Pulmonary artery endothelial cell (primary cell): ENCODE results near the gene DTNB. TPM values are rescaled to one million over a fixed set of nuclear protein-coding genes. Genes with fewer than 3 reads are reported as not detected.

ENCODE experiments used
- DNase-seq: peaks from one replicate; pipeline ENCODE4 v3.0.0-alpha.2; 2011; ENCODE audit warnings: low read depth, low spot score
- total RNA-seq: library from RNA; depleted of rRNA; stranded (reverse); fragments of >200 nt; gene quantifications from 2 replicates; pipeline ENCODE4 v1.2.3, GENCODE V29; 2014

DTNB gene
- total RNA-seq, 1 donor from 2014 or later, result 7.3 TPM

DNA sequence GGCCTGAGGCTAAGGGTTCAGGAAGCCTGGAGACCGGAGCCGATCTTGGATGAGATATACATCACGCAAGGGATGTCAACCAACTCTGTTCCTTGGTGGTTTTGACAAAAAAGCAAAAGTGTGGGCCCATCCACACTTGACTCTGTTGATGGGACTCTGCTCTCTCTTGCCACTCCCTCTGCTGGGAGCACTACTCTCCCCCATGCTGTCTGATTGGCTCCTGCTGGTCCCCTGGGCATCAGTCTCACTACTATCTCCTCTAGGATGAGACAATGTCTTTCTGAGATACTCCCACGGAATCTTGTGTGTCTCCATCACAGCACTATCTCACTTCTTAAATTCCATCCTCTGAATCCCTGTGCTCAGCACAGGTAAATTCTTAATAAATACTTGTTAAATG, 274.8 kb downstream of the DTNB start:
- DNase-seq, result no peak

DNA sequence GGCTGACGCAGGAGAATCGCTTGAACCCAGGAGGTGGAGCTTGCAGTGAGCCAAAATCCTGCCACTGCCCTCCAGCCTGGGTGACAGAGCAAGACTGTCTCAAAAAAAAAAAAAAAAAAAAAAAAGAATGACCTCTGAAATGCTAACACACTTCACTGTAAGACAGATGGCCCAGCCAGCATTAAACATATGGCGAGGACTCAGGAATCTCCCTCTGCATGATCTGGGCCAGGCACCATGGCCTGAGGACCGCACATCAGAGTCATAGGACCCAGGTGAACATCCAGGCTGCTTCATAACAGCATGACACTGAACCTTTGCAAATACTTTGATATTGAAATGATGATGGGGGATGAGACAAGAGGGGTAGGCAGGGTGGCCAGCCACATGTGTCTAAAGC, 275.6 kb downstream of the DTNB start:
- no peak for DNase-seq

DNA sequence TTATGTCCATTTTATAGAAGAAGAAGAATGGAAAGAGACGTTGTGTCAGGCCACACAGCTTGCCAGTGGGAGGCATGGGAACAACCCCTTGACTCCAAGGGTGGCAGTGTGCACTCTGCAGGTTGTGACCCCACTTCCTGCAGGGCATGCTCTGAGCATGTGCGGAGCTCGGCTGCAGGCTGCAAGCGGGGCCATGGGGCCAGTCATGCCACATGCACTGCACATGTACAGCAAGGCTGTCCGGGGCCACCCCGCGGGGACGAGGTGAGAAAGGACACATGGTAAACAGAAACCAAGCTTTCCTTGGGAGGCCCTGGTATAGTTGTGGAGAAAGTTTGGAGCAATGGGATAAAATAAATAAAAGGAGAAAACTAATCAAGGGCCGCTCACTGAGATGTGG, 284.2 kb downstream of the DTNB start:
- no peak for DNase-seq

DNA sequence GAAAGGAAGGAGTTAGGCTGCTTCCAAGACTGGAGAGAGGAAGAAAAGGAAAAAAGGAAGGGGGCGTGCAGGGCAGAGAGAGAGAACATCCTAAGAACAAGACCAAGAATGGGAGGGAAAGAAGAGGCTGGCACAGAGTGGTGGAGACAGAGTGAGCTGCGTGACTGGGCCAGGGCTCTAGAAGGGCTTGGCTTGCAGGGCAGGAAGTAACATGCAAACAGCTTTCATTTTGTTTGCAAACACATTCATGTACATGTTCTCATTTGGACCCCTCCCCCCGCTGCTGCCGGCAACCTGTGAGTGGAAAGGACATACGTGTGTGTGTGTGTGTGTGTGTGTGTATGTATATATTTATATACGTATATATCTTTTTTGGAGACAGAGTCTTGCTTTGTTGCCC, 284.9 kb downstream of the DTNB start:
- DNase-seq, result no peak

DNA sequence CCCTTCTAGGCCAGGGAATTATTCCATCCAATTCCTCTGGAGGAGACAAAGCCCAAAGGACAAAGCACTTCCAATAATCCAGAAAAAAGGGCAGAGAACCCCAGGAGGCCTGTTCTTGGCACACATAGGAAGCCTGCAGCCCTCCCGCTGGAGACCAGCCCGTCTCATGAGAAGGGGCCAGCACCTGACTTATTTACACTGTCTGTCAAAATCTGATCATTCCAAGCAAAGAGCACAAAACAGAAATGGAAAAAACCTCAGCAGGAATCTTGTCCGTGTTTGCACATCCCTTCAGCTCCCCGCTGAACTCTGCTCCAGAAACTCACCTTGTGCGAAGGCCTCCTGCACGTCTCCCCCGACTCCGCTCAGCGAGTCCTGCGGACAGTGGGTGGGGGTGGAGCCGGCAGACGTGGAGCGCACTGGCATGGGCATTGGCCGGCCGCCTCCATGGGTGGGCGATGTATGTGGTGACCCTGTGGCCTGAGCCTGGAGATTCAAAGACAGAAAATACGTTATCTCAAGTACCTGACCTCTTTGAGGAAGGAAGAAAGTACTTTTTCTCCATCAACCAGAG, 285.4 kb downstream of the DTNB start:
- DNase-seq, result no peak

DNA sequence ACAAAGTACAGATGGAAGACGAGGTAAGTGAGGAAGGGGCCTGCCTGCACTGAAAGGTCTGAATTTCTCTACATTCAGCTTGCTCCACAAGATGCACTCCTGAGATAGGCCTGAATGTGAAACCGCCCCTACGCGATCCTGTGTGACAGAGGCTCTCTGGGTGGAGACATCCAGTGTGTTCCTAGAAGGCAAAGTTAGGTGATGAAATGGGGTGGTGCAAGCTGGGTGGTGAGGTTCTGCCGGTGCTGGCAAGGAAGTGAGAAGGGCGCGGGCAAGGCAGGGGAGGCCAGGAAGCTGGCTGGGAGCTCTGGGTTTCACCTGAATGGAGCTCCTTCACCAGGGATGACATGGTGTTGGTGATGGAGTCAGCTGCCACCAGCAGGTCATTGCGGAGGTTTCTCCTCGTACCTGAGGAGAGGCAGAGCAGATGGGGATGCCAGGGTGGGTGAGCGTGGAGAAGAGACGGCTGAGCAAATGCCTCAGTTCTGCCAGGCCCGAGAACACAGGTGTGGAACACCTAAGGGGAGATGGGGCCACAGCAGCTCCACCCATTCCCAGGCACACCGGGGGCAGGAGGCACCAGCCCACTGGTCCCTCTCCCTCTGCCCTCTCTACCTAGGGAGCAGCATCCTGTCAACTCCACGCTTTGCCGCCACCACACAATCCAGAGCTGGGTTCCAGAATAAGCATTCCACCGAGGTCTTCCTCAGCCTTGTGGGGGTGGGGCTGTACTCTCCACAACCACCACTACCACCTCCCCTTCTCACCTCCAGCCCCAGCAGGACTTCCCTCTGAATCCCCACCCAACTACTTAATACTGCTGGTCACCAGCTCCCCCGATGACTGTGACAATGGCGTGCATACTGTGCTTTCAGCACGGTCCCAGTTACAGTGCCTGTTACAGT, 286.2 kb downstream of the DTNB start:
- DNase-seq, result no peak

DNA sequence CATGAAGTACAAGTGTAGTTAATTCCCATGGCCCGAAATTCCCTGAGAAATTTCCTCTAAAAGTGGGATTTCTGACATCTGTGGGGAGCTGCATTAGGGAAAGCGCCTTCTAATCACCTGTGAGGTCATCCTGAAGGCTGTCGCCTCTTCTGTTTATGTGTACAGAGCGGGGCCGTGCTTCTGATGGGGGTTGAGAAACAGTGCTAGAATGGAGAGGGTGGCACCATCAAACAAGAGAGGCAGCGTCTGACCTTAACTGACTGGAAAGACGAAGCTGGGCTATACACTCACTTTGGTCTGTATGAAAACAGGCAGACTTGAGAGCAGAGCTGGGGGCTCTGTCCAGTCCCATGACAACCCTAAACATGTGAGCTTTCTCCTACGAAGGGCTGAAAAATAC, 287.5 kb downstream of the DTNB start:
- no peak for DNase-seq

DNA sequence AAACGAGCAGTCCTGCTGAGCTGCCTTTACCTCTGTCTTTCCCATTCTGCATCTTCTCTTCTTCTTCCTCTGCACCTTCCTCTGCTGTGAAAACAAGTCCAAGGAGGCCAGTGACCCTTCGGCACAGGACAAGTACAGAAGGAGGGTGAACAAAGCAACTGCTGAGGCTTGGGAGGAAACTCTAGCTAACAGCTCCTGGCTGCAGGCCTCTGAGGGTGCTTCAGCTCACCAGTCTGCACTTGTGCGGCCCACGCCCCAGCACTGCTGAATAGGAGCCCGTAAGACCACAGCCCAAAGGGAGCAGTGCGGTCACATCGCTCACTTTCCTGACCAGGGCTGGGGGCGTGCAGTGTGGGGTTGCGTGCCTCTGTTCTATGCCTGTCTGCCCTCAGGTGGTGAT, 289.6 kb downstream of the DTNB start:
- DNase-seq, result no peak

DNA sequence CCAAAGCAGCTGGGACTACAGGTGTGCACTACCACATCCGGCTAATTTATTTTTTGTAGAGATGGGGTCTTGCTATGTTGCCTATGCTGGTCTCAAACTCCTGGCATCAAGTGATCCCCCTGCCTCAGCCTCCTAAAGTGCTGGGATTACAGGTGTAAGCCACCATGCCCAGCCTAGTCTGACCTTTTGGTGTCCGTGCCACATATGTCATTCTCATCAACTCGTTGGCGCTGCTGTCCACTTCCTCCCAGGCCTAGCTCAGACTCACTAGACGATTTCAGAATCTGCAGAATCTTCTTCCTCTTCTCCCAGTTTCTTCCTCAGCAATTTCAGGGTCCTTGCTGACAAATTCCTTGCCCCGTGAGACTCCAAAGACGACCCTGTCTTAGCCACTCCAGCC, 291.9 kb downstream of the DTNB start:
- DNase-seq, result no peak

DNA sequence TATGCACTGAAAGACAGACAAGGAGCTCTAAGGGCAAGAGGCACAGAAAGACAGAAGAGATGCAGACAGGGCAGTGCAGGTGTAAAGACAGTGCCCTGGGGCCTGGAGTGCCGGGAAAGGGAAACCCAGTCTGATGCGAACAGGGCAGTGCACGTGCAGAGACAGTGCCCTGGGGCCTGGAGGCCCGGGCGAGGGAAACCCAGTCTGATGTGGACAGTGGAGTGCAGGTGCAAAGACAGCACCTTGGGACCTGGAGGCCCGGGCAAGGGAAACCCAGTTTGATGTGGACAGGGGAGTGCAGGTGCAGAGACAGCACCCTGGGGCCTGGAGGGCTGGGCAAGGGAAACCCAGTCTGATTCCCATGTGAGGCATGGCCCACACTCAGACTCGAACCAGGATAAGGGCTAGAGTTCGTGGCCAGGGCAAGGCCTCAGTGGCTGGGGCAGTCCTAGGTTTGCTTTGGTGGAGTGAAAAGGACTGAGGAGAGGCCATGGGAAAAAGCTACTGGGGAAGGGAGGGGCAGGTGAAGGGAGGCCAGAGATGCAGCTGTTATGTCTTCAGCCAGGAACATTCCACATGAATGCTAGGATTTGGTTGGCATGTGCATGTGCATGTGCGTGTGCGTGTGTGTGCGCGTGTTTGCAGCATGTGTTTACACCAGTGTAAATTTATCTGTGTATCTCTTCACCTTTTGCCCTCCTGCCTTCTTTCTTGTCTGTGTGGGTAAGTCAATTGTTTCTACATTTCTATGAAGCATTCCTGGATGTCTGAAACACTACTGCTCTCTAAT, 292.6 kb downstream of the DTNB start:
- DNase-seq, result no peak

DNA sequence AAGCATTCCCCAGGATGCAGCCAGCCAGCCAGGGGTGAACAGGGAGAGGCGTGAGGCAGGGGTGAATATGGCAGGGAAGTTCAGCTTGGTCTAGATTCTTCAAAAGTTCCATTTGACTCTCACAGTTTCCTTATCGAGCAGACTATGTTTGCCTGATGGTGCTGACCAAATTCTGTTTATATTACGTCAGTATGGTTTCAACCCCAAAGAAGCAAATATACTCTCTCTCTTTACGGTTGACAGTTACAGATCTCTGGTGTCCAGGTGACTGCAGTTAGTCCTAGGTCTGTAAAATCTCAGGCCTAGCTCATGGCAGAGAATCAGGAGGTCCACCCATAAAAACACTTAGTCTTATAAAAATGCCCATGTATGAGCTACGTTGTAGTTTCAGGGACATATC, 293.4 kb downstream of the DTNB start:
- DNase-seq, result no peak

DNA sequence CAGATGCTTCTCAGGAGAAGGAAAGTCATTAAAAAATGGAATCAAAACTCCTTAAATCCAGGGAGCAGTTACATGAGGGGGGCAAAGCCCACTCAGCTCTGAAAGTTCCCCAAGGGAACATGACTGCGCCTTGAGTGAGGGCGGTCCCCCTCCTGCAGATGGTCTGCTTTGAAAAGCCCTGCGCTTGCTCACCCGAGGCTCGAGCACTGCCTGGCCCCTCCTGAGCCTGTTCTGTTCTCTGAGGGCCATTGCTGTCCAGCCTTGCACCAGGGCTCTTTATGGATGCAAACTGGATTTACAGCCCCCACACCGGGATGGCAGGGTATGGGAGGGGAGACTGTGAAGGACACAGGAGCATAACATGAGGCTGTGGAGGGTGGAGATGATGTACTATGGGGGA, 293.8 kb downstream of the DTNB start:
- DNase-seq, result no peak

DNA sequence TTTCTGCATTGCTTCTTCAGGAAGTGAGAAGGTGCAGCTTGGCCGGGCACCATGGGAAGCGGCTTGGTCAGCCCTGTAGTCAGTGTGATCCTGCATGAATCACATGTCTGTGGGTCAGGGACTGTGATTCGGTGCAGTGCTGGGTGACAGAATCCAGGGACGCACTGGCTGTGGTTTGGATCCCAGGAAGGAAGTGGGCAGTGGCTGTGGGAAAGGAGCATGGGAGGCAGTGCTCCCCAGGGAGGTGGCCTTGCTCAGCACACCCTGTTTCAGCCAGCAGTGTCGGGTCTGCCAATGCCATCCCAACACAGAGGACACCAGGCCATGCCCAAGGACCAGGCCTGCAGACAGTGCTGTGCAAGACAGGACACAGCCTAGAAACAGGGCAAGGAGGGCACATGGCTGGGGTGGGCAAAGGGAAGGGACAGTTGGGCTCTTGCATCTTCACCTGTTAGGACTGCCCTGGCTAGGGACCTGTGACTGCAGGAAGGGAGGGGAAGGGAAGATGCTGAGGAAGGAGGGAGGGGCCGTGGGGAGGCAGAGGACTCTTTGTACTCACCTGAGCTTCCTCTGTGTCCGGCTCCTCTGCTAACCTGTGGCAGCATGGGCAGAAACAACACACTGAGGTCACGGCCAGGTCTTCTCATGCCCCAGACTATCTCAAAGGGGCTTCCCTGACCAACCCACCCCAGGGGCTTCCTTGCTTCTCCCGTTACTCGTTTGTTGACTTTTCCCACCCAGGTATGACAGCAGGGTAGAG, 294.5 kb downstream of the DTNB start:
- DNase-seq, result no peak

DNA sequence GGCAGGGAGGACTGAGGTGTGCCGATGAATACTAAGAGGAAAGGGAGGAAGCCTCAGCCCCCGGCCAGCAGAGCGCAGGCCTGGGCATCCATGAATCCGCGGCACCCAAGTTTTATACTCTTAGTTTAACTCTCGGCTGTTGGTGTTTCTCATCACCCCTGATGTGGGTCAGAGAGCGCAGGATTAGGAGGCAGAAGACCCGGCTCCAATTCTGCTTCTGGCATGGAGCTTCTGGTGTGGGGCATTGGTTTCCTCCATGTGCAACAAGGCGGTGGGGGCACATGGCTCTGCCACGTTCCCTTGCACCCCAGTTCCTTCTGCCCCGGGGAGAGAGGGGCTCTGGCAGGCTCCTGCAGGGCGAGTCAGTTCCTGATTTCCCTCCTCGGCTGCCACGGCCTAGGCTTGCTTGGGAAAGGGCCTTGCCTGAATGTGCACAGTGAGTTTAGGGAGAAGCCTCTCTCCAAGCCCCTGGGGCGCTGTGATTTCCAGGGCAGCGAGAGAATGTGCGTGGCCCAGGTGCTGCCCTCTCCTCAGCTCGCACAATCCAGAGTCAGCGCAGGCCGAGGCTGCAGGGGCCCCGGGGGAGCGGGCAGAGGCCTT, 295.5 kb downstream of the DTNB start:
- DNase-seq, result no peak

DNA sequence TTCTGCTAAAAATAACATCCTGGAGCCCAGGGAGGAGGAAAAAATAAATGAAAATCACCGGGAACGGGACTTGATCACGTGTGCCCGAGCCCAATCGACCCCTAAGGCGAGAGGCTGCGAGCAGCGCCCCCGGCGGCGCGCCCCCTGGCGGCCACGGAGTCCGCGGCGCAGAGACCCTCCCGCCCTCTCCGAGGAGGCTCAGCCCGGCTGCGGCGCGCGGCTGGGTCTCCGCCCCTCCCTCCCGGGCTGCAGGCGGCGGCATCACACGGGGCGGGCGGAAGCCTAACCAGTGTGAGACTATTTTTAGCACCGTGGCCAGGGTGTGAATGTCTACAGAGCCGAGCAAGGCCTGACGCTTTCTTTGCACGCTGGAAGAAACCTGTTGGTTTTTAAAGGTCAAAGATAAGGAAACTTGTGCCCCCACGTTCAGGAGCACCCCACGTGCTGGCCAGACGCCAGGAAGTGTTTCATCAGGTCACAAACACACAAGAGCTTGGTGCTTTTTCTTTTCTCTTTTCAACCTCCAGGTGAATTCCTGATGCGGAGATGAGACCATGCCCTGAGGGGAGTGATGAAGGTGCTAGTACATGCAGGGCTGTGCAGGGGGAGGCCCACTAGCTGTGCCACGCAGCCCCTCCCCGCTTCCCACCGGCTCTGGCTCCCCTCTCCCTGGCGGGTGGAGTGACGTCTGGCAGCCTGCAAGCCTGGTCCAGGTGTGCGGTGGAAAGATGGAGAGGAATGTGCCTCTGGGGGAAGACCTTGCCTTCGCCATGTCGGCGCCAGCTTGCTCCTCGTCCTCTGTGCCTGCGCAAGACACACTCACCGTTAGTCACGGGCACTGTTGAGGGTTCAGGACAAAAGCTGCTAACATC, 296.4 kb downstream of the DTNB start:
- DNase-seq, result peak; percentile 29

DNA sequence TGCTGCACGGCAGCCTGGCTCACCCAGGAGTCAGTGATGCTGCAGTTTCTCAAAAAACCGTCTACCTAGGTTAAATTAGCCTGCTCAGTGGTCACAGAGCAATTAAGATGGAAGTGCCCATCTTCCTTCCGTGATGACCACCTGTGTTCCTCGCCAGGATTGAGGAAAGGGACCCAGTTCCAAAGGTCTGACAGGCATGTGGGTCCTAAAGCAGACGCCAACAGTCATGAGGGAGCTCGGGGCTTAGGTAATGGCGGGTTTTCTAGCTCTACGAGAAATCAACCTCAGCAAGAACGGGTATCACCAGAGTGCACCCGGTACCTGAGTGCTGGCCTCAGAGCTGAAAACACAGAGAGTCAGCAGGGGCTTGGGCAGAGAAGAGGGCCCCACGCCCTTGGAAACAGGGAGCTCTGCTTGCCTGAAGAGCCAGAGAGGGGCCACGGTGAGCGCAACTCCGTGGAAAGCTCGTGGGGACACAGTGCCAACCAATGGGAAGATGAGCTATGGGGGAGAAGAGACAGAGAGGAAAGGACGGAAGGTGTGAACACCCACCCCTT, 297.3 kb downstream of the DTNB start:
- DNase-seq, result no peak

DNA sequence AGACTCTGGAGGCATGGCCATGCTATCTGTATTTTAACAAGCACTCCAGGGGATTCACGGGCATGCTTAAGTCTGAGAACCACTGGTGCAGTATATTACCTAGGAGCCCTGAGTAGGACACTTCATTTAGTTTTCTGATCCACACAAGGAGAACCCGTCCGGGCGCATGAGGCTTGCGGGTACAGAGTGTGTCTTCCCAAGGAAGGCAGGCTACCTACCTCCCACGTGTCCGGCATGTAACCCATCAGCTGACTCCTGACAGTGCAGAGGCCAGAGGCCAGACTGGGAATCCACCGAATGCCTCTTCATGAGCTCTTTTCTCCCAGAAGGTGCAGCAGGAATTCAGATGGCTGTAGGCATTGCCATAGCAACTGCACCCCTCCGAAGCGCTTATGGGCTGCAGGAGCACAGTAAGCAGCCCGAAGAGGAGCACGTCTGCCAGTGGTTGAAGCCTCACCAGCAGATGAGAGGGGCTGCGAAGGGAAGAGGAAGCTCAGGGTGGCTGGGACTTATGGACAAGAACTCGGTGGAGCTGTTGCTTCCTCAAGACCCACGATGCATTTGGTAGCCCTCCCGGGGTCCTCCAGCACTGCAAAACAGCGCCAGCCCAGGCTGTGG, 297.9 kb downstream of the DTNB start:
- no peak for DNase-seq

DNA sequence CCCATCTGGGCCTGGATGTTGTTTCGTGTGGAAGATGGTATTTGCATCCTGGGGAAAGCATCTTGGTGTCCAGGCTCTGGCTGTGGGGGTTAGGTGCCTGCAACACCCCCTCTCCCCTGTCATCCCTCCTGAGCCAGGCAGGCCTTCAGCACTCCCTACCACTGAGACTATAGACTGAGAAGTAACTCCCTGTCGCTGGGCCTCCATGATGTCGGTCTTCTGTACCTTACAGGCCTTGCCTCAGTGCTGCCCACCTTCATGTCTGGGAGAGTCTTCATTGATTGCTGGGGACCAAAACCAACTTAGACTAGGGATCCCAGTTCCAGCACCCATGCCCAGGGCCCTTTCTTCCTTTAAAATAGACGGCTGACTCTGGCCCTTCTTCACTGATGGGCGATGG, 298.6 kb downstream of the DTNB start:
- DNase-seq, result no peak

DNA sequence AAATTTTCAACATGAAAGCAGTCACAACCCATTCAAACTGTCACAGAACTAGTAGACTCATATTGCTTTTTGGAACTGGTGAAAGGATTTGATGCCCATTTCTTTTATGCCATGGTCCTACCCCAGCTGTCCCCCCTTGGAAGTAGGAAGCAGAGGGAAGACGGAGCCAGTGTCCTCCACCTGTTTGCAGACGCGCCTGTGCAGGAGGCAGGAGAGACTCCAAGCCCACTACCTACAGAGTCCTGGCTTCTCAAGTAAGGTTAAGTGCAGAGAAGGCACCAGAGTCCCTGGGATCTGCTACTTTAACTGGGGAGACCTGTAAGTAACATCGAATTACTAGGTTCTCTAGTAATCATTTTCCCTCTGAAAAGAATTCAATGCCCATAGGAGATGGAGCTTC, 299.0 kb downstream of the DTNB start:
- DNase-seq, result no peak
